IMR-90 (cell line): ENCODE data around the gene HPN.

Experiments
- BHLHE40 ChIP-seq: fragments of 150-350 bp; IDR thresholded peaks from 2 replicates; pipeline ENCODE4 v1.6.1; 2016; ENCODE audit warnings: mild to moderate bottlenecking, low read depth, low read length
- CHD1 ChIP-seq: IDR thresholded peaks from 2 replicates; pipeline ENCODE4 v1.6.1; 2012; ENCODE audit warnings: low read depth, low read length, improper control_type of control experiment
- MAZ ChIP-seq: IDR thresholded peaks from 2 replicates; pipeline ENCODE4 v1.6.1; 2012; ENCODE audit warnings: low read depth, mild to moderate bottlenecking, low read length, improper control_type of control experiment, moderate library complexity, borderline replicate concordance
- POLR2A ChIP-seq: IDR thresholded peaks from 2 replicates; pipeline ENCODE4 v1.6.1; 2012; ENCODE audit warnings: mild to moderate bottlenecking, low read depth, low read length
- RCOR1 ChIP-seq: IDR thresholded peaks from 2 replicates; pipeline ENCODE4 v1.6.1; 2012; ENCODE audit warnings: mild to moderate bottlenecking, low read length, improper control_type of control experiment; ENCODE audit not compliant: insufficient replicate concordance
- TF ChIP-seq, protein P1 (sequence below): conservative IDR thresholded peaks from 2 replicates; pipeline ENCODE4 v1.5.1; 2012; ENCODE audit warnings: mild to moderate bottlenecking, low read depth, low read length, improper control_type of control experiment

- TF ChIP-seq, protein P1, sequence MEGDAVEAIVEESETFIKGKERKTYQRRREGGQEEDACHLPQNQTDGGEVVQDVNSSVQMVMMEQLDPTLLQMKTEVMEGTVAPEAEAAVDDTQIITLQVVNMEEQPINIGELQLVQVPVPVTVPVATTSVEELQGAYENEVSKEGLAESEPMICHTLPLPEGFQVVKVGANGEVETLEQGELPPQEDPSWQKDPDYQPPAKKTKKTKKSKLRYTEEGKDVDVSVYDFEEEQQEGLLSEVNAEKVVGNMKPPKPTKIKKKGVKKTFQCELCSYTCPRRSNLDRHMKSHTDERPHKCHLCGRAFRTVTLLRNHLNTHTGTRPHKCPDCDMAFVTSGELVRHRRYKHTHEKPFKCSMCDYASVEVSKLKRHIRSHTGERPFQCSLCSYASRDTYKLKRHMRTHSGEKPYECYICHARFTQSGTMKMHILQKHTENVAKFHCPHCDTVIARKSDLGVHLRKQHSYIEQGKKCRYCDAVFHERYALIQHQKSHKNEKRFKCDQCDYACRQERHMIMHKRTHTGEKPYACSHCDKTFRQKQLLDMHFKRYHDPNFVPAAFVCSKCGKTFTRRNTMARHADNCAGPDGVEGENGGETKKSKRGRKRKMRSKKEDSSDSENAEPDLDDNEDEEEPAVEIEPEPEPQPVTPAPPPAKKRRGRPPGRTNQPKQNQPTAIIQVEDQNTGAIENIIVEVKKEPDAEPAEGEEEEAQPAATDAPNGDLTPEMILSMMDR = no peak
- TF ChIP-seq POLR2A (no peak), BHLHE40 (no peak), CHD1 (no peak), RCOR1 (no peak), MAZ (no peak)
Observed at GRCh38 chr19:35075202-35076025, 33.9 kb downstream of the HPN start.
